ENCODE results near the gene COQ10A. TPM values are rescaled to one million over a fixed set of nuclear protein-coding genes. Genes with fewer than 3 reads are reported as not detected.

The COQ10A gene
- total and polyA plus RNA-seq, 2 of the 13 experiments (the other 11 are each of a cell fraction or from before 2014, with no cell fraction given): 21.0 to 37.3 TPM

DNA sequence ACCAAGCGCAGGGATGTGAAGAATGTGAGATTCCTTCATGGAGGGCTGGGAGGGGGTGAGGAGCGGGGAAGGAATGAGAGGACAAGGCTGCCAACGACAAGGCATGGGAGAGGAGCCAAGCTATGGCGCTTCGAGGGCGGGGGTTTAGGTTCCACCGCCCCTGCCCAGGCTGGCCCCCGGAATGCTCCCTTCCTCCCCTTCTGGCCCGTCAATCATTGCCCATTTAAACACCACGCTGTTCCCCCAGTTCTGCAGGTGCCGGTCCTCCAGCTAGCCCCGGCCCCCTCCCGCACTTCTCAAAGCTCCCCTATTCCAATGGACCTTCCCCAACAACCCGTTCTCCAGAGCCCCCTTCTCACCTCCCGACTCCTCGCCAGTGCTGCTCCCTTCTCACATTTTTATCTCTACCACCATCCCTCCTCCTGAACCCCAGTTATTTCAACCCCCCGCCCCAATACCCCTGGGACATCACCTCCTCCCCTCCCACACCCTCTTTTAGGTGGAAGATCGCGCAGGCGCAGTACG, 45.4 kb upstream of the COQ10A start (continued):
- TF ChIP-seq CBX1 (IDR thresholded peaks at IDR 0.05; ENCODE audit: low read depth): no peak
- TF ChIP-seq ZNF790 (CRISPR knock-in tag; IDR thresholded peaks at IDR 0.05; ENCODE audit: borderline replicate concordance): no peak
- TF ChIP-seq, protein P1, sequence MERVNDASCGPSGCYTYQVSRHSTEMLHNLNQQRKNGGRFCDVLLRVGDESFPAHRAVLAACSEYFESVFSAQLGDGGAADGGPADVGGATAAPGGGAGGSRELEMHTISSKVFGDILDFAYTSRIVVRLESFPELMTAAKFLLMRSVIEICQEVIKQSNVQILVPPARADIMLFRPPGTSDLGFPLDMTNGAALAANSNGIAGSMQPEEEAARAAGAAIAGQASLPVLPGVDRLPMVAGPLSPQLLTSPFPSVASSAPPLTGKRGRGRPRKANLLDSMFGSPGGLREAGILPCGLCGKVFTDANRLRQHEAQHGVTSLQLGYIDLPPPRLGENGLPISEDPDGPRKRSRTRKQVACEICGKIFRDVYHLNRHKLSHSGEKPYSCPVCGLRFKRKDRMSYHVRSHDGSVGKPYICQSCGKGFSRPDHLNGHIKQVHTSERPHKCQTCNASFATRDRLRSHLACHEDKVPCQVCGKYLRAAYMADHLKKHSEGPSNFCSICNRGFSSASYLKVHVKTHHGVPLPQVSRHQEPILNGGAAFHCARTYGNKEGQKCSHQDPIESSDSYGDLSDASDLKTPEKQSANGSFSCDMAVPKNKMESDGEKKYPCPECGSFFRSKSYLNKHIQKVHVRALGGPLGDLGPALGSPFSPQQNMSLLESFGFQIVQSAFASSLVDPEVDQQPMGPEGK (CRISPR knock-in tag; IDR thresholded peaks at IDR 0.05): peak; percentile 72
- TF ChIP-seq SUZ12 (IDR thresholded peaks at IDR 0.05; ENCODE audit: low read depth, low read length): no peak
- TF ChIP-seq STAT5B (CRISPR knock-in tag; IDR thresholded peaks at IDR 0.05): no peak
- TF ChIP-seq CBX5 (CRISPR knock-in tag; IDR thresholded peaks at IDR 0.05; ENCODE audit: borderline replicate concordance): no peak
- TF ChIP-seq GZF1 (CRISPR knock-in tag; IDR thresholded peaks at IDR 0.05): 0 out of 2 replicates have a peak, but pooled peaks have one; percentile 25
- TF ChIP-seq, protein P2, sequence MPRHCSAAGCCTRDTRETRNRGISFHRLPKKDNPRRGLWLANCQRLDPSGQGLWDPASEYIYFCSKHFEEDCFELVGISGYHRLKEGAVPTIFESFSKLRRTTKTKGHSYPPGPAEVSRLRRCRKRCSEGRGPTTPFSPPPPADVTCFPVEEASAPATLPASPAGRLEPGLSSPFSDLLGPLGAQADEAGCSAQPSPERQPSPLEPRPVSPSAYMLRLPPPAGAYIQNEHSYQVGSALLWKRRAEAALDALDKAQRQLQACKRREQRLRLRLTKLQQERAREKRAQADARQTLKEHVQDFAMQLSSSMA (CRISPR knock-in tag; IDR thresholded peaks at IDR 0.05): 0 out of 2 replicates have a peak, but pooled peaks have one; percentile 48
- no peak for TF ChIP-seq ZNF432 (CRISPR knock-in tag; IDR thresholded peaks at IDR 0.05; ENCODE audit: borderline replicate concordance)
- TF ChIP-seq, protein P3, sequence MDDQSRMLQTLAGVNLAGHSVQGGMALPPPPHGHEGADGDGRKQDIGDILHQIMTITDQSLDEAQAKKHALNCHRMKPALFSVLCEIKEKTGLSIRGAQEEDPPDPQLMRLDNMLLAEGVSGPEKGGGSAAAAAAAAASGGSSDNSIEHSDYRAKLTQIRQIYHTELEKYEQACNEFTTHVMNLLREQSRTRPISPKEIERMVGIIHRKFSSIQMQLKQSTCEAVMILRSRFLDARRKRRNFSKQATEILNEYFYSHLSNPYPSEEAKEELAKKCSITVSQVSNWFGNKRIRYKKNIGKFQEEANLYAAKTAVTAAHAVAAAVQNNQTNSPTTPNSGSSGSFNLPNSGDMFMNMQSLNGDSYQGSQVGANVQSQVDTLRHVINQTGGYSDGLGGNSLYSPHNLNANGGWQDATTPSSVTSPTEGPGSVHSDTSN (CRISPR knock-in tag; IDR thresholded peaks at IDR 0.05; ENCODE audit: borderline replicate concordance): no peak
- TF ChIP-seq NFE2L2 (IDR thresholded peaks at IDR 0.05; ENCODE audit: low read length): no peak
- no peak for TF ChIP-seq NCOR1 (IDR thresholded peaks at IDR 0.05; ENCODE audit: borderline replicate concordance, low read length)
- TF ChIP-seq, protein P4, sequence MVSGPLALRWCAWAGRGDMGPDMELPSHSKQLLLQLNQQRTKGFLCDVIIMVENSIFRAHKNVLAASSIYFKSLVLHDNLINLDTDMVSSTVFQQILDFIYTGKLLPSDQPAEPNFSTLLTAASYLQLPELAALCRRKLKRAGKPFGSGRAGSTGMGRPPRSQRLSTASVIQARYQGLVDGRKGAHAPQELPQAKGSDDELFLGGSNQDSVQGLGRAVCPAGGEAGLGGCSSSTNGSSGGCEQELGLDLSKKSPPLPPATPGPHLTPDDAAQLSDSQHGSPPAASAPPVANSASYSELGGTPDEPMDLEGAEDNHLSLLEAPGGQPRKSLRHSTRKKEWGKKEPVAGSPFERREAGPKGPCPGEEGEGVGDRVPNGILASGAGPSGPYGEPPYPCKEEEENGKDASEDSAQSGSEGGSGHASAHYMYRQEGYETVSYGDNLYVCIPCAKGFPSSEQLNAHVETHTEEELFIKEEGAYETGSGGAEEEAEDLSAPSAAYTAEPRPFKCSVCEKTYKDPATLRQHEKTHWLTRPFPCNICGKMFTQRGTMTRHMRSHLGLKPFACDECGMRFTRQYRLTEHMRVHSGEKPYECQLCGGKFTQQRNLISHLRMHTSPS (CRISPR knock-in tag; IDR thresholded peaks at IDR 0.05; ENCODE audit: low read depth): 0 out of 2 replicates have a peak, but pooled peaks have one; percentile 13
- no peak for TF ChIP-seq KLF11 (CRISPR knock-in tag; IDR thresholded peaks at IDR 0.05)
- no peak for TF ChIP-seq MZF1 (CRISPR knock-in tag; IDR thresholded peaks at IDR 0.05; ENCODE audit: borderline replicate concordance)
- no peak for TF ChIP-seq ZNF552 (CRISPR knock-in tag; IDR thresholded peaks at IDR 0.05; ENCODE audit: borderline replicate concordance)
- no peak for TF ChIP-seq ZNF549 (CRISPR knock-in tag; IDR thresholded peaks at IDR 0.05)
- peak; percentile 1; the same call in 1 of the 2 replicates for TF ChIP-seq KDM5B (CRISPR knock-in tag; IDR thresholded peaks at IDR 0.05; ENCODE audit: borderline replicate concordance)
- no peak for TF ChIP-seq MED13 (CRISPR knock-in tag; IDR thresholded peaks at IDR 0.05)
- TF ChIP-seq, protein P5, sequence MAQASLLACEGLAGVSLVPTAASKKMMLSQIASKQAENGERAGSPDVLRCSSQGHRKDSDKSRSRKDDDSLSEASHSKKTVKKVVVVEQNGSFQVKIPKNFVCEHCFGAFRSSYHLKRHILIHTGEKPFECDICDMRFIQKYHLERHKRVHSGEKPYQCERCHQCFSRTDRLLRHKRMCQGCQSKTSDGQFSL (CRISPR knock-in tag; IDR thresholded peaks at IDR 0.05): no peak
- TF ChIP-seq ZNF777 (CRISPR knock-in tag; IDR thresholded peaks at IDR 0.05): no peak
- no peak for TF ChIP-seq TAF15 (IDR thresholded peaks at IDR 0.05; ENCODE audit: low read depth, low read length, poor library complexity, severe bottlenecking)
- TF ChIP-seq HNRNPK (IDR thresholded peaks at IDR 0.05; ENCODE audit: low read depth, low read length, poor library complexity, severe bottlenecking): no peak

Data from HepG2 (cell line).